HG03565 (cell line): ENCODE measurements around the gene CDCP2.
"Not testable (repeated sequence)": the region's sequence is repeated elsewhere in the genome, so short reads cannot be mapped to it uniquely, and the experiment has no call there.

Experiments used
- ATAC-seq: cut with Tn5 transposase; IDR thresholded peaks from one replicate; pipeline ENCODE4 v1.9.1; 2021; ENCODE audit warnings: mild to moderate bottlenecking, moderate library complexity; ENCODE audit not compliant: unreplicated experiment

CDCP2 gene

DNA sequence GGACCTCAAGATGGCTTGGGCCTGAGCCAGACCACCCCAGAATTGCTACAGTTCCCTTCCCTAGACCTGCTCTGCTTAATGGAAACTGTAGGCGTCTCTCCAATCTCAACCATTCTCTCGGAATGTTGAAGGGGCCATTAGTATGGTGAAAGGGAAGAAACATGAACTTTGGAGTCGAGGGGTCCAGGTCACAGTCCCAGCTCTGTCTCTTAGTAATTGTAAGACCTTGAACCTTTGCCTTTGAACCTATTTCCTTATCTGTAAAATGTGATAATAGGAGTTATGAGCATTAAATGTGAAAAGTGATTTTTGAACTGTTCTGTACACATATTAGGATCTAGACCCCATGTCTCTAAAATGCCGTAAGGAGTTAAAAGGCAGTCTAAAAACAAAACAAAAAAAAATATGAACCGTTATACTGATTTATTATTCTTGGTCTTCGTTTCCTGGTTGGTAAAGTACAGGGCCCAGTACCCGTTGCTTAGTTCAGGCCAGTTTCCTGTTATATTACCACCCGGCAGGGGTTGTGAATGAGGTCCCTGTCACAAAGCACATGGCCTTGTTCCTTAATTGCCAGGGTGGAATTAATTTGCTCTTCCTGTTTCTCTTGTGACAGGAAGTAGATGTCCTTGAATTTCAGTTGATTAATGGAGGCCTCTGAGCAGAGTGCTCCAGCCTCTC is 57.1 kb downstream of the CDCP2 start:
- ATAC-seq, result no peak

- not testable (repeated sequence) for ATAC-seq
Observed at GRCh38 chr1:54094730-54095105, 58.1 kb downstream of the CDCP2 start.

DNA sequence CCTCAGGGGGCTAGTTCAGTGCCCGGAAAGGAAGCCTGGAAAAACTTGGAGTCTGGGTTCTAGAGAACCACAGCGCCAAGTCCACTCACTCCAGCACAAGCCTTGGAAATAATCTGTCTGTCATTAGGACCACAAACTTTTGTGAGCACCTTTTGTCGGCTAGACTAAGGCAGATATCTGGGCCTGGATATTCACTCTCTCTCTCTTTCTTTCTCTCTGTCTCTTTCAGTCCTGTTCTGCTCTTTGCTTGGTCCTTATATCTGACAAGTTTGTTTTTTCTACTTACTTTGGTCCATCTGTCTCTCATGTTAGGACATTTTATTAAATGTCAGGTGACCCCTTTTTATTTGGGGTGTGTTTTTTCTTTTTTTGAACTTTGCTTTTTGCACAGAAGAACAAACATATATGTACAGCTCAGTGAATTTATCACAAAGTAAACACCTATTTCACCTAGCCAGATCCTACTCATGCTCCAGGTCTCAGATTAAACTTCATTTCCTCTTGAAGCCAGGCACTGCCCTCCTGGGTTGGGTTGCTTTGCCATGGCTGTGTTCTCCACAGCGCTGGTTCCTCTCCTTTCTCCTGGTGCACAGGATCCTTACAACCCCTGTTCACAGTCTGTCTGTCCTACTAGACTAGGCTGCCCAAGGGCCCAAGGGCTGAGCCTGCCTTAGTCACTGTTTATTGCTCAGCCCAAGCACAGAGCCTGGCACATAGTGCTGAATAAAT is 58.6 kb downstream of the CDCP2 start:
- ATAC-seq, result no peak

- ATAC-seq, result no peak
Observed at GRCh38 chr1:54091666-54092065, 61.1 kb downstream of the CDCP2 start.

GRCh38 chr1:54088385-54088784 is 64.4 kb downstream of the CDCP2 start:
- ATAC-seq, result no peak

DNA sequence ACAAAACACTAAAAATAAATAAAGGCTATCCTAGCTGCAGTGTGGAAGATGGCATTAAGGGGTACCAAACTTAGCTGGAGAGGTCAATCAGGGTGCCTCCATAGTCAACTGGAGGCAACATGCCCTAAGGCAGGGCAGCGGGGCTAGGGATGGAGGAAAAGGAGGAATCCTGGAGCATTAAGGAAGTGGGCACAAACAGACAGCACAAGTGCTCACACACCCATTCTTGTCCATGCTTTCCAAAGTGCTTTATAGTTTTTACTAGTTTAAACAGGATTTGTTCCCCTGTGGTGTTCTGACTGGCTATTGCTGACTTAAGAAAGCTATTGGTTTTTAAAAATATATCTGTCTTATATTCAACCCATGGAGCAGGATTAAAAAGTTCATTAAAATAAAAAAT is 66.0 kb downstream of the CDCP2 start:
- ATAC-seq, result no peak

DNA sequence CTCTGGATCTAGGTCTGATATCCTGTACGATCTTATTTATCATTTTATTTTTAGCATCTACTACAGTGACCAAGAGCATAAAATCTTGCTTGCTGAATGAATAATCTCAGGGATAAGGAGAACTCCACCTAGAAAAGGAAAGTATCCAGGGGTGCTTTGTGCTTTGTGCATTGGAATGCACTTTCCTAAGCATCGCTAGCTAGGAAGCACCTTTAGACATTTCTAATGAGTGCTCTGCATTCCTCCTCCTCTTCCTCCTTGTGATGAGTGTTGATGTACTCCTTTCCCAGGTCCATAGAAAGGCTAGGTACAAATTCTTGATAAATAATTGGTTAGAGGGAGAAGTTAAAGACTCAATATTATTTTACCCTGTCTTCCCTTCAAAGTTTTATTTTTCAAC is 68.0 kb downstream of the CDCP2 start:
- no peak for ATAC-seq
